OCI-LY7 (cell line): Measurements from ENCODE around the gene SETBP1. TPM values are rescaled to one million over a fixed set of nuclear protein-coding genes. Genes with fewer than 3 reads are reported as not detected.

Source experiments
- BruUV-seq: library from RNA; stranded (reverse); fragments of 400-500 nt; replicated peaks from 2 replicates; lab custom pipeline; 2021; lab: Mats Ljungman, UMichigan
- CTCF ChIA-PET: fragments of 300-600 bp; sonication (Branson Sonifier 250); formaldehyde crosslinking; loops from one replicate; lab custom pipeline; 2022; ENCODE audit warnings: antibody characterized with exemption; ENCODE audit not compliant: unreplicated experiment; lab: Charles Lee
- POLR2A ChIA-PET: fragments of 300-600 bp; sonication (Branson Sonifier 250); formaldehyde crosslinking; loops from one replicate; lab custom pipeline; 2022; ENCODE audit warnings: antibody characterized with exemption; lab: Charles Lee
- DNase-seq: peaks from one replicate; pipeline ENCODE4 v3.0.0-alpha.2; 2015; ENCODE audit warnings: low spot score
- H2AFZ ChIP-seq: fragments of 200-600 bp; sonication (generic), shearing (Covaris generic); 2 replicates; pipeline ENCODE4 v1.6.1; 2014; ENCODE audit warnings: mild to moderate bottlenecking, antibody characterized with exemption, low read length, moderate library complexity
- H3K27ac ChIP-seq: fragments of 200-600 bp; sonication (generic); 2 replicates; pipeline ENCODE4 v1.5.1; 2014; ENCODE audit warnings: mixed run types, low read depth, mild to moderate bottlenecking, moderate library complexity, low read length, inconsistent platforms; ENCODE audit not compliant: poor library complexity, severe bottlenecking
- H3K36me3 ChIP-seq: fragments of 200-600 bp; sonication (generic); 2 replicates; pipeline ENCODE4 v1.6.1; 2014; ENCODE audit warnings: mild to moderate bottlenecking, antibody characterized with exemption, low read length, moderate library complexity, mixed read lengths; ENCODE audit not compliant: insufficient read depth
- H3K4me1 ChIP-seq: fragments of 200-600 bp; sonication (generic); 2 replicates; pipeline ENCODE4 v1.5.1; 2014; ENCODE audit warnings: mild to moderate bottlenecking, low read length; ENCODE audit not compliant: insufficient read depth, poor library complexity, severe bottlenecking
- H3K4me2 ChIP-seq: fragments of 200-600 bp; sonication (generic); 2 replicates; pipeline ENCODE4 v1.6.1; 2014; ENCODE audit warnings: mild to moderate bottlenecking, low read length
- H3K4me3 ChIP-seq: fragments of 200-600 bp; sonication (generic); 2 replicates; pipeline ENCODE4 v1.5.1; 2014; ENCODE audit warnings: mild to moderate bottlenecking, low read depth, low read length; ENCODE audit not compliant: poor library complexity, severe bottlenecking
- H3K79me2 ChIP-seq: fragments of 200-600 bp; sonication (generic); 2 replicates; pipeline ENCODE4 v1.6.1; 2016; ENCODE audit warnings: low read depth, mild to moderate bottlenecking, low read length, moderate library complexity, mixed read lengths; ENCODE audit not compliant: insufficient read depth
- H3K9me2 ChIP-seq: fragments of 200-600 bp; sonication (generic); 2 replicates; pipeline ENCODE4 v1.6.1; 2016; ENCODE audit warnings: mild to moderate bottlenecking, low read length, mixed read lengths; ENCODE audit not compliant: insufficient read depth
- H3K9me3 ChIP-seq: fragments of 200-600 bp; sonication (generic); 2 replicates; pipeline ENCODE4 v1.6.1; 2014; ENCODE audit warnings: mild to moderate bottlenecking, mixed run types, low read length, mixed read lengths
- H4K20me1 ChIP-seq: fragments of 200-600 bp; sonication (generic); 2 replicates; pipeline ENCODE4 v1.6.1; 2014; ENCODE audit warnings: mild to moderate bottlenecking, antibody characterized with exemption, low read length, moderate library complexity, mixed read lengths; ENCODE audit not compliant: insufficient read depth
- CTCF ChIP-seq: fragments of 200-600 bp; sonication (generic); conservative IDR thresholded peaks from 2 replicates; pipeline ENCODE4 v1.5.1; 2014; ENCODE audit warnings: mild to moderate bottlenecking, antibody characterized with exemption, low read length, moderate library complexity, mixed read lengths
- EZH2phosphoT487 ChIP-seq: fragments of 200-600 bp; sonication (generic); IDR thresholded peaks from 2 replicates; pipeline ENCODE4 v1.6.1; 2018; ENCODE audit warnings: low read depth, borderline replicate concordance, mild to moderate bottlenecking, mixed run types, antibody characterized with exemption, low read length, moderate library complexity, mixed read lengths
- intact Hi-C: fragments of 100-400 bp; cut with micrococcal nuclease; formaldehyde crosslinking; loops from one replicate; pipeline ENCODE4 v1.10.0; 2022; ENCODE audit not compliant: unreplicated experiment
- total RNA-seq, 2 experiments: library from RNA; depleted of rRNA in 1 of 2; stranded (reverse); fragments of >200 nt in 1 of 2; shearing (Covaris generic) in 1 of 2; gene quantifications; 2 replicates each; pipeline ENCODE4 v1.2.3, GENCODE V29; 2014 to 2022

The SETBP1 gene
- total RNA-seq, 2 experiments from 2014 or later, result 2.6 to 9.1 TPM

- TF ChIP-seq EZH2phosphoT487 (no peak), CTCF (no peak)
- CTCF ChIA-PET, result no interaction called here
- Histone ChIP-seq H4K20me1 (no peaks in the 10 kb centered on the region), H2AFZ (no peak overlapping the region), H3K4me1 (no peaks in the 10 kb centered on the region), H3K79me2 (no peaks in the 10 kb centered on the region), H3K4me2 (no peak overlapping the region), H3K36me3 (no peaks in the 10 kb centered on the region), H3K4me3 (no peak overlapping the region), H3K27ac (no peak overlapping the region), H3K9me3 (no peaks in the 10 kb centered on the region), H3K9me2 (no peaks in the 10 kb centered on the region)
- POLR2A ChIA-PET, result no interaction called here
- intact Hi-C loops, result no loop called here
- no peak for DNase-seq
- BruUV-seq, result no TSS peak
These were observed 168.7 kb downstream of the SETBP1 start for GRCh38 chr18:44849361-44849760.

- TF ChIP-seq EZH2phosphoT487 (no peak), CTCF (no peak)
- no peaks in the 10 kb centered on the region for H3K36me3 ChIP-seq
- no peak overlapping the region for H3K27ac ChIP-seq
- no peak overlapping the region for H3K4me2 ChIP-seq
- no peak overlapping the region for H3K4me3 ChIP-seq
- no peaks in the 10 kb centered on the region for H3K79me2 ChIP-seq
- H4K20me1 ChIP-seq, result no peaks in the 10 kb centered on the region
- no peak overlapping the region for H2AFZ ChIP-seq
- CTCF ChIA-PET, result no interaction called here
- BruUV-seq, result no TSS peak
- POLR2A ChIA-PET, result interaction anchor here (0.7 kb wide), 1 partner anchor 98 kb away, joined by 3 read pairs; no protein-coding TSS in a partner anchor
- H3K4me1 ChIP-seq, result no peaks in the 10 kb centered on the region
- H3K9me2 ChIP-seq, result no peaks in the 10 kb centered on the region
- no peak for DNase-seq
- H3K9me3 ChIP-seq, result no peaks in the 10 kb centered on the region
- intact Hi-C loops, result no loop called here
These were observed 169.3 kb downstream of the SETBP1 start for GRCh38 chr18:44850001-44850400.

- Histone ChIP-seq H3K9me2 (no peaks in the 10 kb centered on the region), H3K4me3 (no peak overlapping the region), H2AFZ (no peak overlapping the region), H3K4me2 (no peak overlapping the region), H4K20me1 (no peaks in the 10 kb centered on the region), H3K9me3 (no peaks in the 10 kb centered on the region), H3K27ac (no peak overlapping the region), H3K79me2 (no peaks in the 10 kb centered on the region), H3K4me1 (no peaks in the 10 kb centered on the region), H3K36me3 (no peaks in the 10 kb centered on the region)
- TF ChIP-seq CTCF (no peak), EZH2phosphoT487 (no peak)
- ChIA-PET CTCF (no interaction called here), POLR2A (no interaction called here)
- DNase-seq, result no peak
- intact Hi-C loops, result no loop called here
- BruUV-seq, result no TSS peak
These were observed 171.4 kb downstream of the SETBP1 start for GRCh38 chr18:44851856-44852621.
